ENCODE measurements around the gene HECTD4.
"Not testable (repeated sequence)": the region's sequence is repeated elsewhere in the genome, so short reads cannot be mapped to it uniquely, and the experiment has no call there.

The HECTD4 gene

GRCh38 chr12:112252184-112252583, 130.0 kb downstream of the HECTD4 start:
- no peak overlapping the region for H3K27ac ChIP-seq
- no peak for TF ChIP-seq CTCF (conservative IDR thresholded peaks at IDR 0.05)

GRCh38 chr12:112244902-112245301, 137.3 kb downstream of the HECTD4 start:
- H3K27ac ChIP-seq: not testable (repeated sequence)

- H3K27ac ChIP-seq: no peak overlapping the region
- no peak for TF ChIP-seq CTCF (conservative IDR thresholded peaks at IDR 0.05)
These were observed 138.7 kb downstream of the HECTD4 start for GRCh38 chr12:112243255-112244110.

GRCh38 chr12:112241176-112241575, 141.1 kb downstream of the HECTD4 start:
- no peak for TF ChIP-seq CTCF (conservative IDR thresholded peaks at IDR 0.05)
- H3K27ac ChIP-seq: no peak overlapping the region

- no peak overlapping the region for H3K27ac ChIP-seq
- no peak for TF ChIP-seq CTCF (conservative IDR thresholded peaks at IDR 0.05)
These were observed 142.3 kb downstream of the HECTD4 start for GRCh38 chr12:112239881-112240280.

GRCh38 chr12:112239020-112239419, 143.2 kb downstream of the HECTD4 start:
- no peak overlapping the region for H3K27ac ChIP-seq
- no peak for TF ChIP-seq CTCF (conservative IDR thresholded peaks at IDR 0.05)

- no peak for TF ChIP-seq CTCF (conservative IDR thresholded peaks at IDR 0.05)
- H3K27ac ChIP-seq: no peak overlapping the region
These were observed 143.8 kb downstream of the HECTD4 start for GRCh38 chr12:112238441-112238840.

GRCh38 chr12:112236786-112237185, 145.4 kb downstream of the HECTD4 start:
- TF ChIP-seq CTCF (conservative IDR thresholded peaks at IDR 0.05): no peak

More at GRCh38 chr12:112236786-112237185, 145.4 kb downstream of the HECTD4 start:
- H3K27ac ChIP-seq: no peak overlapping the region
